Uterus (tissue), 2 donors: ENCODE results near the gene TMEM59L.

ENCODE experiments used
- POLR2A ChIP-seq, 2 donors: fragments of 450-650 bp; IDR thresholded peaks; one replicate each; pipeline ENCODE4 v1.6.1; 2016; ENCODE audit warnings: antibody characterized with exemption in 2 of 2, mild to moderate bottlenecking in 1 of 2, moderate library complexity in 1 of 2
- TF ChIP-seq, protein P1 (sequence below), 4 experiments: fragments of 200-600 bp in 2 of 4; fragments of 450-650 bp in 2 of 4; sonication (generic) in 2 of 4; IDR thresholded peaks; one replicate each; pipeline ENCODE4 v1.5.1; 2016 to 2019; ENCODE audit warnings: antibody characterized with exemption in 4 of 4, mild to moderate bottlenecking in 2 of 4, moderate library complexity in 1 of 4

DNA sequence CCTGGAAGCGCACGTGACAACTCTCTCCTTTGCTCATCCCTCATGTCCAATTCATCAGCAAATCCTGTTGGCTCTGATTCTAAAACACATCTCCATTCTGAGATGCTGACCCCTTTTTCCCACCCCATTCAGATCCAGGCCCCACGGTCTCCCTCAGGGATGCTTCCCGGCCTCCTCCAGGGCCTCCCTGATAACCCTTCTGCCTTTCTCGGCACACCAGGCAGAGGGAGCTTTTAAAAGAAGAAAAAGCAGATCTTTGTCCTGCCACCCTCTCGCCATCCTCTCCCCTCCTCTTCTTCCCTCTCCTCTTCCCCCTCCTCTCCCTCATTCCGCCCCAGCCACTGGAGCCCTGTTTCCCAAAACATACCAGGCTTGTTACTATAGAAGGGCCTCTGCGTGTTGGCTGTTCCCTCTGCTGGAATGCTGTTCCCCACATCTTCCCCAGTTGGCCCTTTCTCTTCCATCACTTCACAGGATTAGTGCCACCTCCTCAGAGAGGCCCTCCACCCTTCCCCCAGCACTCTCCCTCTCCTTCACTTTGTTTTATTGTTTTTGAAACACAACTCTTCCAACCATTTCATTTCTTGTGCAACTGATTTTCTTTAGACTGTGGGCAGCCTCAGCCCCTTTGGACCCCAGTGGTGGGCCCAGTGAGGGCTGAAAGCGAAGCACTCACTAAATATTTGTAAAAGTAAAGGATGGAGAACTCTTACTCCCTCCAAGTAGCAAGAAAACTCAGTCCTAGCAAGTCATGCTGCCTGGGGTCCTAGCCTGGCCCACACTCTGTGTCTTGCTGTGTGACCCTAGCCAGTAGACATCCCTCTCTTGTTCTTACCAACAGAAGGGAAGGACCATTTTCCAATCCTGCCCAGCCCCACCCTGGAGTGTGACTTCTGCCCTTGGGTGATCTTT, 3.6 kb upstream of the TMEM59L start:
- no peak for TF ChIP-seq POLR2A (IDR thresholded peaks at IDR 0.05)
- TF ChIP-seq, protein P1, sequence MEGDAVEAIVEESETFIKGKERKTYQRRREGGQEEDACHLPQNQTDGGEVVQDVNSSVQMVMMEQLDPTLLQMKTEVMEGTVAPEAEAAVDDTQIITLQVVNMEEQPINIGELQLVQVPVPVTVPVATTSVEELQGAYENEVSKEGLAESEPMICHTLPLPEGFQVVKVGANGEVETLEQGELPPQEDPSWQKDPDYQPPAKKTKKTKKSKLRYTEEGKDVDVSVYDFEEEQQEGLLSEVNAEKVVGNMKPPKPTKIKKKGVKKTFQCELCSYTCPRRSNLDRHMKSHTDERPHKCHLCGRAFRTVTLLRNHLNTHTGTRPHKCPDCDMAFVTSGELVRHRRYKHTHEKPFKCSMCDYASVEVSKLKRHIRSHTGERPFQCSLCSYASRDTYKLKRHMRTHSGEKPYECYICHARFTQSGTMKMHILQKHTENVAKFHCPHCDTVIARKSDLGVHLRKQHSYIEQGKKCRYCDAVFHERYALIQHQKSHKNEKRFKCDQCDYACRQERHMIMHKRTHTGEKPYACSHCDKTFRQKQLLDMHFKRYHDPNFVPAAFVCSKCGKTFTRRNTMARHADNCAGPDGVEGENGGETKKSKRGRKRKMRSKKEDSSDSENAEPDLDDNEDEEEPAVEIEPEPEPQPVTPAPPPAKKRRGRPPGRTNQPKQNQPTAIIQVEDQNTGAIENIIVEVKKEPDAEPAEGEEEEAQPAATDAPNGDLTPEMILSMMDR (IDR thresholded peaks at IDR 0.05), result no peak
